GM21367 (cell line): Measurements from ENCODE around the gene TMOD3.

Experiments
- ATAC-seq: cut with Tn5 transposase; IDR thresholded peaks from one replicate; pipeline ENCODE4 v1.9.1; 2021; ENCODE audit not compliant: unreplicated experiment

TMOD3 gene

DNA sequence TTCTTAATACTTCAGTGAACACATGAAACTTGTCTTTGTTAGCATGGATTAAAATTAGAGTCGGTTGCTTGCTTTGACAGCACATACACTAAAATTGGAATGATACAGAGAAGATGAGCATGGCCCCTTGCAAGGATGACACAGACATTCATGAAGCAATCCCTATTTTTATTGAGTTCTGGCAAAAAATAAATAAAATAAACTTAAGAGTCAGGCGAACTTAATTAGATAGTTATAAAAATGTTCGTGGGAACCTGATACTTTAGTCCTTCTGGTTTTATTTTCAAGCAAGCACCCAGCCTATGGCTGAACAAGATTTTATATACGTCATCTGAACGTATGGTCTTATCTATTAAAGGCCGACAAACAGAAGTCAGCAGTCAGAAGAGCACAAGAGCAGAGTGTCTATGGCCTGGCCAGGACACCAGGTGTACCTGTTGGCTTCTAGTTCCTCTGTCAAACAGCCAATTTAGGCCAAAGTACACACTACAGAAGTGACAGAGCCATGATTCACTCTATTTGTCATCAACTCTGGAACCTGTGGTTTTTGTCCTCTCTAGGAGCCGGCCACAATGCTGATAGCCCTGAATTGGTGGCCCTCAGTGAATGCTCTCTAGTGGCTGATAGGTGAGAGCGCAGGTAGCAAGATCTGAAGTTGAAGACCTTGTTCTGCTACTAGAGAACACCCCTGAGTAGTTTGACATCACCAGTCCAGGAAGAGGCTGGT, 77.8 kb downstream of the TMOD3 start:
- no peak for ATAC-seq

DNA sequence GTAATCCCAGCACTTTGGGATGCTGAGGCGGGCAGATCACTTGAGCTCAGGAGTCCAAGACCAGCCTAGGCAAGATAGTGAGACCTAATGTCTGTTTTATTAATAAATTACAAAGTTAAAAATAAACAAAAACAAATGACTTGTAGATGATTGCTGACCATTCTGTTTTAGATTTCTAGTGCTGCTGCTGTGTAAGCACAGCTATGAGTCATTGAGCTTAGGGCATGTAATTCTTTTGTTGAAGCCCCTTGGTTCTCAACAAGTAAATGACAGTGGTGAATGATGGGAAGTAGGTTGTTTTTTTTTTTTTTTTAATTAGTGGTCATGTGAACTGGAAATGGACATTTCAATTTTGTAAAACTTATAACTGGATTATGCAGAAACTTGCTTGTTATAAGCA, 78.9 kb downstream of the TMOD3 start:
- no peak for ATAC-seq

DNA sequence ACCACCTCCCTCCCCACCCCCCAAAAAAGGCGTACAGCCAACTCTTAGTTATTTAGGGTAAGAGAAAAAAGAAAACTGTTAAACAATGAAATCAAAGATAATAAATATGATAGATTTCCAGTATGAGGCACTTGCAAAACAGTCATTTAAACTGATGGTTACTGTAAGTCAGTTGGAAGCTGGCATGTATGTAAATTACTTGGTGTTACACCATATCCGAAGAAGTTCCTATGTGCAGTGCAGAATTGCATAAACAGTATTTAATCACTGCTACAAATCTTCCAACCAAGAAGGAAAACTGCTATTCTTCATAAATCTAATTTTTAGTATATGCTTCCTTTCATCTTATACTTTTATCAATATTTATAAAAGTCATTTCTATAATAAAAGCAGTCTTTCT, 80.1 kb downstream of the TMOD3 start:
- no peak for ATAC-seq

DNA sequence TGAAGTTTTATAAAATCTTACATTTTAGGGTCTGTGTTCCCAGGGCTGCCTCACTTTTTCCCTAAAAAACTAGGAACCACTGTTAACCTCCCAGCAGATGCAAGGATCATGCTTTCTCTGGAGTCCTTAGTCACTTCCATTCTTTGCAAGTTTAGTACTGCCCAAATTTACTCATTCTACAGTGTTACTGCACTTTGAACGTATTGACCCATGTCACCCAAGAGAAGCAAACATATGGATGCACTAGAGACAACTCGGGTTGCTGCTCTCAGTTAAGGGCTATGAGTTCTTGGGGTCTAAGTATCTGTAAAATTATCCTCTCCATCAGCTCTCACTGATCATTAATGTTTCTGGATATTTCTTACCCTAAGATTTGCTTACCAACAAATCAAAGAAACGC, 83.1 kb downstream of the TMOD3 start:
- ATAC-seq, result no peak

GRCh38 chr15:51917493-51917892, 88.0 kb downstream of the TMOD3 start:
- no peak for ATAC-seq

GRCh38 chr15:51924156-51925068, 95.0 kb downstream of the TMOD3 start:
- no peak for ATAC-seq

DNA sequence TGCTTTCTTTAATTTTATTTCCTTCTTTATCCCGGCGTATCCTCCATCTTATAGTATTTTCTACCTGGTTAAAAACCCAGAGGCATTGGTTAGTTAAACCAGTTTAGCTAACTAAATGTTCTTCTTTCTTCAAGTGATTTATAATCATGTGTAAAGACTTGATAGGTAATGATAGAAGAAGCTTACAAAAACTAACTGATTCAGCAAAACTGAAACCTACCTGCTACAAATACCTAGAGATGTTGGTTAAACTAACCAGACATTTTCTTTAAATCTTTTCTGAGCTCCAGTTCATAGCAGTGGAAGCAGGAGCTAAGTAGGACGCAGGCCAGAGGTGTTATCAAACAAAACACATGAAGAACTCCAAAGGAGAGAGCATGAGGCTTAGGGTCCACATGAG, 97.4 kb downstream of the TMOD3 start:
- ATAC-seq, result no peak

DNA sequence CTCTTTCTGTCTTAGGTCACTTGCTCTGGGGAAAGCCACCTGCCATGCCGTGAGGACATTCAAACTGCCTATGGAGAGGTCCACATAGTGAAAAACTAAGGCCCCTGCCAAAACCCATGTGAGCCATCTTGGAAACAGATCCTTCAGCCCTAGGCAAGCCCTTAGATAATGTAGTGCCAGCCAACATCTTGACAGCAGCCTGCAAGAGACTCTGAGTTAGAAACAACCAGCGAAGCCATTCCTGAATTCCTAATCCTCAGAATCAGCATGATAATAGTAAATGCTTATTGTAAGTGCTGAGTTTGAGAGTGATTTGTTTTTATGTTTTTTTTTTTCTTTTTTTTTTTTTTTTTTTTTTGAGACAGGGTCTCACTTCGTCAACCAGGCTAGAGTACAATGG, 101.6 kb downstream of the TMOD3 start:
- ATAC-seq, result no peak

DNA sequence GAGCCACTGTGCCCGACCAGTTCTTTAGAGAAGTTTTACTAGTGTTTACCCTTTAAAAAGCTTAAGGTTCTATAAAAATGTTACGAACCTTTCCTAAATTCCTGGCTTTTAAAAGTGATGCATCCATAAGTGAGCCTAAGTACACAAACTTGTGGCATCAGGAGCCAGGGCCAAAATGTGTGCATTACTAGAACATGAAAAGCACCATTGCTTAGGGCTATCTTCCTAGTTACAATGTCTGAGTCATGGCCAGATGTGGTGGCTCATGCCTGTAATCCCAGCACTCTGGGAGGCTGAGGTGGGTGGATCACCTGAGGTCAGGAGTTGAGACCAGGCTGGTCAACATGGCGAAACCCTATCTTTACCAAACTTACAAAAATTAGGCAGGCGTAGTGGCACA, 102.2 kb downstream of the TMOD3 start:
- ATAC-seq, result no peak

- ATAC-seq, result no peak
These were observed 102.7 kb downstream of the TMOD3 start for GRCh38 chr15:51932161-51932560.

DNA sequence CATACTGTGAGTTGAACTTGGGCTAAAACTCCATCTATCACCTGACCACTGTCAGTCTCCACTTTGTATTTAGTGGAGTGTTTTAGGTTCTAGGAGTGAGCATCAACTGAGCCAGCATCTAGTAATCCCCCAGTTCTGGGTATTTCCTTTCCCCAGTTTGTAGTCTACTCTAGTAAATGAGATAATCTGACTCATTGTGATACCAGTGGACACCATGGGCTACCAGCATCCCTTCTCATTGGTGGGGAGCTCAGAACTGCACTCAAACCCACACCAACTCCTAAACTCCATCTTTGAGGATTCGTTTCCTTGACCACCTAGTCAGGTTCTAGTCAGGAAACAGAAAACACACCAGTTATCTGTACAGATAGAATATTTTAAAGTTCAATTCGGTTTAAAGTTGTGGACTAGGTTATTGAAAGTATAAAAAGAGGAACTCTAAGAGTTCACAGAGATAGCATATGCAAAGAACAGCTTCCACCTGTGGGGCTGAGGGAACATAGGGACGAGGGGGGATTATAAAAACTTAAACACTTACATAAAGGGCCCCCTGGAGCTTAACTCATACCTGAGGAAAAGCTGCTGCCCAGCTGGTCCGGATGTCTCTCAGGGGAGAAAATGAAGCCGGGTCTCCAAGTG, 106.1 kb downstream of the TMOD3 start:
- ATAC-seq, result peak; percentile 74

DNA sequence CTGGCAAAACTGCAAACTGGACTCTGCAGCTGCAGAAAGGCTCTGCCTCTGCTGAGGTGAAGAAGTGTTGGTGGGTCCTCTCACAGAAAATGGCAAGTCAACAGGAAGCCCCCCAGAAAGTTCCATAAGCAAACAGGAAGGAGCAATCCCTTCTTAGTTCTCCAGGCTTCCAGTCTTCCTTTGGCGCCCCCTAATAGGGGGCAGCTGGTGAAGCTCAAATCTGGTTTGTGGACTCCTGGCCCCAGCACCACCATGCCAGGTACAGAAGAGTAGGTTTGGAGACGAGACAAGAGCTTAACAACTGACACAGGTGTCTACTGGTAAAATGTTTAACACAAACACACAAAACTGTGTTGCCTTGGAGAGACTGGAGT, 106.6 kb downstream of the TMOD3 start:
- ATAC-seq, result peak; percentile 13

GRCh38 chr15:51938286-51938685, 108.8 kb downstream of the TMOD3 start:
- no peak for ATAC-seq

DNA sequence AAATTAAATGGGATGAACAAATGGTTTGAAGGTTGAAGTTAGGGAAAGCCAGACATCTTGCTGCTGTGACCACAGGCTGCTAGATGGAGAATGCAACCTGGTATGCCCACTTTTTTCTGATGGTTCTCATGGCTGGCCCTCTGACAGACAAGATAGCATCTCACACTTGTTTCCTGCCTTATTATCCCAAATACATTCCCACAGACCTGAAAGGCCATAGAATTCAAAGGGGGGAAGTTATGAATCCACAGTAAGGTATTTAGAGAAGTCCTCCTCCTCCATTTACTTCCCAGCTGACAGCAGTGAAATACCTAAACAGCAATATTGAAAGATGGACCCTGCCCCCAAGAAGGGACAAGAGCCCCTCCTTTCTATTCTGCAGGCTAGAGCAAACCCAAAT, 109.8 kb downstream of the TMOD3 start:
- no peak for ATAC-seq

DNA sequence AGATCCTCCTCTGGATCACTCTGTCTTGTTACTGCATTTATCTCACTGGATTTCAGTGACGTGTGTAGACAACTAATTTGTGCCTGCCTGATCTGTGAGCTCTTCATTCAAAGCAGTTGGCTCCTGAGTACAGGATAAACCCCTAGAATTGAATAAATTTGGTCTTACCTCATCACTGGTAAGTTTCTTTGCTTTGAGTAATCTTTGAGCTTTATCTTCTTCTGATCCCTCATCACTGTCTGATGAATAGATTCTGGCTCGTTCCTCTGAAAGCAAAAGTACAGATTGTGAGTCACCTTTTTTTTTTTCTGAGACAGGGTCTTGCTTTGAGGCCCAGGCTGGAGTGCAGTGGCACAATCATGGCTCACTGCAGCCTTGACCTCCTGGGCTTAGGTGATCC, 117.7 kb downstream of the TMOD3 start:
- no peak for ATAC-seq

GRCh38 chr15:51952805-51953204, 123.4 kb downstream of the TMOD3 start:
- no peak for ATAC-seq

DNA sequence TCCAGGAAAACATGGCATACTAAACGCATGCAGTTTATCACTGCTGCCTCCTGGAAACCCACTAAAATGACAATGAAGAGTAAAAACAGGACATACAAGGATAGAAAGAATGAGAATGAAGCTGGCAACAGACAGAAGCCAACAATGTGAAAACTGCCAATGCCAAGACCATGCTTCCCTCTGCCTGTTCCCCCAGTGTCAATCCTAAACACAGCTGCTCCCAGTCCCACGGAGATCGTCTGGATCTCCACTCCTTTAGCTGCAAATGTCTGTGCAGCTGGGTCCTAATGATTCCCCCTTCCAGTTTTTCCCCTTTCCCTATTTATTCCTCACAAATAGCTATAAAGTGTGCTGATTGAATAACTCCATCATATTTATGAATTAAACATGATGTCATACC, 126.1 kb downstream of the TMOD3 start:
- no peak for ATAC-seq
